MM.1S (cell line): ENCODE data around the gene AFG1L.

ENCODE experiments used
- DNase-seq: peaks from one replicate; pipeline ENCODE4 v3.0.0-alpha.2; 2015
- H2AFZ ChIP-seq: fragments of 300-600 bp; sonication (generic); 2 replicates; pipeline ENCODE4 v1.6.0; 2016; ENCODE audit warnings: antibody characterized with exemption, low read length
- H3F3A ChIP-seq: fragments of 300-600 bp; sonication (generic); 2 replicates; pipeline ENCODE4 v1.6.1; 2016; ENCODE audit warnings: mild to moderate bottlenecking, antibody characterized with exemption, low read length, moderate library complexity, mixed read lengths; ENCODE audit not compliant: insufficient read depth
- H3K27ac ChIP-seq: fragments of 300-600 bp; sonication (generic); 2 replicates; pipeline ENCODE4 v1.5.1; 2016; ENCODE audit warnings: mild to moderate bottlenecking, low read length
- H3K27me3 ChIP-seq: fragments of 300-600 bp; sonication (generic); replicated peaks from 2 replicates; pipeline ENCODE4 v1.6.0; 2016; ENCODE audit warnings: low read length; ENCODE audit not compliant: insufficient read depth
- H3K36me3 ChIP-seq: fragments of 300-600 bp; sonication (generic); replicated peaks from 2 replicates; pipeline ENCODE4 v1.6.1; 2016; ENCODE audit warnings: mild to moderate bottlenecking, low read length, mixed read lengths; ENCODE audit not compliant: insufficient read depth
- H3K4me1 ChIP-seq: fragments of 300-600 bp; sonication (generic); 2 replicates; pipeline ENCODE4 v1.6.1; 2016; ENCODE audit warnings: low read length, mixed read lengths
- H3K4me2 ChIP-seq: fragments of 300-600 bp; sonication (generic); 2 replicates; pipeline ENCODE4 v1.6.0; 2016; ENCODE audit warnings: low read depth, low read length
- H3K4me3 ChIP-seq: fragments of 300-600 bp; sonication (generic); 2 replicates; pipeline ENCODE4 v1.5.1; 2016; ENCODE audit warnings: low read length, mixed read lengths
- H3K79me2 ChIP-seq: fragments of 300-600 bp; sonication (generic); 2 replicates; pipeline ENCODE4 v1.6.1; 2016; ENCODE audit warnings: mixed run types, low read length, mixed read lengths
- H3K9ac ChIP-seq: fragments of 300-600 bp; sonication (generic); 2 replicates; pipeline ENCODE4 v1.6.1; 2016; ENCODE audit warnings: low read length, mixed read lengths
- H3K9me2 ChIP-seq: fragments of 300-600 bp; sonication (generic); replicated peaks from 2 replicates; pipeline ENCODE4 v1.6.1; 2016; ENCODE audit warnings: mild to moderate bottlenecking, low read length, mixed read lengths; ENCODE audit not compliant: insufficient read depth
- H3K9me3 ChIP-seq: fragments of 300-600 bp; sonication (generic); replicated peaks from 2 replicates; pipeline ENCODE4 v1.6.1; 2016; ENCODE audit warnings: mild to moderate bottlenecking, low read length, mixed read lengths; ENCODE audit not compliant: insufficient read depth
- H4K20me1 ChIP-seq: fragments of 300-600 bp; sonication (generic); 2 replicates; pipeline ENCODE4 v1.6.1; 2016; ENCODE audit warnings: mild to moderate bottlenecking, low read length, moderate library complexity, mixed read lengths; ENCODE audit not compliant: insufficient read depth
- CTCF ChIP-seq: fragments of 300-600 bp; sonication (generic); IDR thresholded peaks from 2 replicates; pipeline ENCODE4 v1.5.1; 2016; ENCODE audit warnings: antibody characterized with exemption, low read length, mixed read lengths
- EZH2 ChIP-seq: fragments of 300-600 bp; sonication (generic); optimal IDR thresholded peaks from 2 replicates; pipeline ENCODE3; 2017; ENCODE audit warnings: low read depth, mild to moderate bottlenecking, antibody characterized with exemption, low read length, mixed read lengths
- EZH2phosphoT487 ChIP-seq: fragments of 300-600 bp; sonication (generic); IDR thresholded peaks from 2 replicates; pipeline ENCODE4 v1.6.1; 2018; ENCODE audit warnings: antibody characterized with exemption, low read length

AFG1L gene

GRCh38 chr6:108452711-108453195 is 157.9 kb downstream of the AFG1L start:
- no peaks in the 10 kb centered on the region for H3K9me3 ChIP-seq
- no peak overlapping the region for H3K9ac ChIP-seq
- no peak overlapping the region for H3K4me2 ChIP-seq
- no peaks in the 10 kb centered on the region for H3K36me3 ChIP-seq
- H4K20me1 ChIP-seq, result no peaks in the 10 kb centered on the region
- peaks cover 17% of the 10 kb centered on the region for H3F3A ChIP-seq
- TF ChIP-seq EZH2phosphoT487, result no peak
- TF ChIP-seq CTCF, result no peak
- TF ChIP-seq EZH2, result no peak
- no peaks in the 10 kb centered on the region for H3K27me3 ChIP-seq
- no peak for DNase-seq
- no peaks in the 10 kb centered on the region for H3K79me2 ChIP-seq
- peaks cover 21% of the 10 kb centered on the region for H3K4me1 ChIP-seq
- H3K9me2 ChIP-seq, result no peaks in the 10 kb centered on the region
- no peak overlapping the region for H2AFZ ChIP-seq
- no peak overlapping the region for H3K4me3 ChIP-seq
- no peak overlapping the region for H3K27ac ChIP-seq

GRCh38 chr6:108453601-108454185 is 158.8 kb downstream of the AFG1L start:
- DNase-seq, result peak; percentile 85
- H3K27ac ChIP-seq, result peak overlapping the region; percentile 39; the same call in 1 of the 2 replicates
- H3K4me1 ChIP-seq, result peaks cover 21% of the 10 kb centered on the region
- no peaks in the 10 kb centered on the region for H4K20me1 ChIP-seq
- H3K4me3 ChIP-seq, result no peak overlapping the region
- H3F3A ChIP-seq, result peaks cover 17% of the 10 kb centered on the region
- H3K9ac ChIP-seq, result no peak overlapping the region
- peak overlapping the region; percentile 40 for H2AFZ ChIP-seq
- no peaks in the 10 kb centered on the region for H3K36me3 ChIP-seq
- TF ChIP-seq EZH2phosphoT487, result no peak
- TF ChIP-seq CTCF, result peak; percentile 41
- H3K79me2 ChIP-seq, result no peaks in the 10 kb centered on the region
- H3K27me3 ChIP-seq, result no peaks in the 10 kb centered on the region
- no peaks in the 10 kb centered on the region for H3K9me2 ChIP-seq
- H3K9me3 ChIP-seq, result no peaks in the 10 kb centered on the region
- peak overlapping the region; percentile 38 for H3K4me2 ChIP-seq

GRCh38 chr6:108454356-108454755 is 159.5 kb downstream of the AFG1L start:
- Histone ChIP-seq H3K9me2 (no peaks in the 10 kb centered on the region), H3K27me3 (no peaks in the 10 kb centered on the region), H4K20me1 (no peaks in the 10 kb centered on the region), H3K9me3 (no peaks in the 10 kb centered on the region), H2AFZ (peak overlapping the region; percentile 40), H3K9ac (no peak overlapping the region), H3K4me3 (no peak overlapping the region), H3K4me1 (peaks cover 21% of the 10 kb centered on the region), H3K36me3 (no peaks in the 10 kb centered on the region), H3K27ac (peak overlapping the region; percentile 28; the same call in 1 of the 2 replicates), H3F3A (peaks cover 17% of the 10 kb centered on the region), H3K79me2 (no peaks in the 10 kb centered on the region), H3K4me2 (peak overlapping the region; percentile 38; the same call in 1 of the 2 replicates)
- no peak for TF ChIP-seq EZH2
- TF ChIP-seq CTCF, result no peak
- TF ChIP-seq EZH2phosphoT487, result no peak
- no peak for DNase-seq
